SIG-M5 treated with dmso at 0.1 percent for 504 hours (cell line): ENCODE results near the gene AFAP1L2.

Experiments
- DNase-seq: peaks from one replicate; lab custom pipeline; 2025; ENCODE audit not compliant: unreplicated experiment; lab: John Stamatoyannopoulos, UW

Gene AFAP1L2

GRCh38 chr10:114412907-114413797, 8.8 kb upstream of the AFAP1L2 start:
- DNase-seq, result no peak

GRCh38 chr10:114408968-114409444, 4.7 kb upstream of the AFAP1L2 start:
- no peak for DNase-seq

DNA sequence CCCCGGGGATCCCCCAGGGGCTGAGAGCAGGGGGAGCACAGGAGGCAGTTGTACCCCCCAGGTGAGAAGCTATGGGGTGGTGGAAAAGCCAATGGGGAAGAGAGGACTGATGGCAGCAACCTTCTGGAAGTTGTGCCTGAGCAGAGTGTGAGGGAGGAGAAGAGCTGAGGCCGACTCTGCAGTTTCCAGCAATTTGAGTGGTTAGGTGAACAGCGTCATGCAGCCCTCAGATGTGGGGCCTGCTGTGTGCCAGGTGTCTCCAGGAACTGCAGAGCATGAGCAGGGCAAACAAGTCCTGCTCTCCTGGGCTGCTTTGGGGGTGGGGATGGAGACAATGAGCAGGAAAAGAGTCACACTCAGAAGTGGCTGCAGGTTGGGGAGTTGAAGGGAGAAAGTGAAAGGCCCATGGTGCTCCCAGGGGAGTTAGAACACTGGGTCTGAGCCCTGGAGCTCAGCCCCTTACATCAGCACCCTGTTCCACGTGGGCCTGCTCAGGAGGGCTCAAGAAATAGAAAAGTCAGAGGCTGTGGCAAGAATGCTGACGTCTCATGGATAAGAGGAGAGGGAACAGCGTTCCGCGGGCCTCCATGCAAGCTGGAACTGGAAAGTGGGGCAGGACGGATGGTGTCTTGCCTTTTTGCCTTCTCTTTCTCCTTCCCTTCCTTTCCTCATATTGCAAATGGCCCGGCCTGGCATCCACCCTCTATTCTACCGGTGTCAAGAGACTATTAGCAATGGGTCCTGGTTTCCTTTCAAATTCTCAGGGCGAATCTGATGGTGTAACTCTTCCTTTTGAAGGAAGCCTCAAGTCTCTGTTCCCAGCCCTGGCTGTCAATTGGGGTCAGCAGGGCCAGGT, 4.0 kb upstream of the AFAP1L2 start:
- no peak for DNase-seq

DNA sequence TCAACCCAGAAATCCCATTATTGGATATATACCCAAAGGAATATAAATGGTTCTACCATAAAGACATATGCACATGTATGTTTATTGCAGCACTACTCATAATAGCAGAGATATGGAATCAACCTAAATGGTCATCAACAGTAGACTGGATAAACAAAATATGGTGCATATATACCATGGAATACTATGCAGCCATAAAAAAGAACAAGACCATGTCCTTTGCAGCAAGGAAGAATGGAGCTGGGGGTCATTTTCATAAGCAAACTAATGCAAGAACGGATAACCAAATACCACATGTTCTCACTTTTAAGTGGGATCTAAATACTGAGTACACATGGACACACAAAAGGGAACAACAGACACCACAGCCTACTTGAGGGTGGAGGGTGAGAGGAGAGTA, 2.2 kb upstream of the AFAP1L2 start:
- DNase-seq, result no peak

DNA sequence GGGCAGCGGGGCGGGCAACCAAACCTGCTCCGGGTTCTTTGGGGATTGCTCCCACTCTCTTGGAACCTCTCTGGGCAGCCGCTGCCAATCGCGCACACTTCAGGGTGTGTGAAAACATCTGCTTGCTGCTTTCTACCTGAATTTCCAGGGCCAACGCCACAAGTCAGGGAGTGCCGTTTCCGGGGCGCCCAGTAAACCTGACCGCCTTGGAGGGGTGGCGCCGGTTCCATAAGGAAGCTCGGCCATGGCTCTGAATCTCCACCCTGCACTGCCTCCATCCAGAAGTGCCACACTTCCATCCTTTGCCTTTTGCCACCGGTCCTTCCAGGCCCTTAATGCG, 679 bp upstream of the AFAP1L2 start:
- no peak for DNase-seq

DNA sequence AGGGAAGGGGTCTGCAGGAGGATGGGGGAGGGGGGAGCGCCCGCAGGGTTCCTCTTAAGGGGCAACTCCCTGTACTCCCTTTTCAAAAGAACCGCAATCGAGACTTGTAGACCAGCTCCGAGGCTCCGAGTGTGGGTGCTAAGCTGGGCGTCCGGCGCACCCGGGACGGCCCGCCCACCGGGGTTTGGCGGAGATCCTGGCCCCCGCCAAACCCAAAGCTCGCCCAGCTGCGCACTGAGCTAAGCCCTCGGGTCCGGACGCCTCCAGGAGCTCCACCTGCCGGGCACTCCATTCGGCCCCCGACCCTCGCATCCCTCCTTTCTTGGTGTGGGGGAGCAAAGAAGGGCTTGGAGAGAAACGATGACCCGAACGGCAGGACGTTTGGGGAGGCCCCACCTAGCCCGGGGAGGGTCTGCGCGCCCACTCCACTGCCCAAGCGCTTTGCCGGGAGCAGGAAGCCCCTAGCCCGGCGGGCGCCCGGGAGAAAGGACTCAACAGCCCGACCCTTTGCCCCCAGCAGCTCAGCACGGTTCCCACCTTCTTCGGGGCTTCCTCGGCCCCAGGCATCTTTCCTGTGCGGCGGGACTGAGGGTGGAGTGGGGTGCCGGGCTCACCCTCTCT, 651 bp downstream of the AFAP1L2 start:
- DNase-seq, result no peak

GRCh38 chr10:114402871-114403540, 1.3 kb downstream of the AFAP1L2 start:
- no peak for DNase-seq

DNA sequence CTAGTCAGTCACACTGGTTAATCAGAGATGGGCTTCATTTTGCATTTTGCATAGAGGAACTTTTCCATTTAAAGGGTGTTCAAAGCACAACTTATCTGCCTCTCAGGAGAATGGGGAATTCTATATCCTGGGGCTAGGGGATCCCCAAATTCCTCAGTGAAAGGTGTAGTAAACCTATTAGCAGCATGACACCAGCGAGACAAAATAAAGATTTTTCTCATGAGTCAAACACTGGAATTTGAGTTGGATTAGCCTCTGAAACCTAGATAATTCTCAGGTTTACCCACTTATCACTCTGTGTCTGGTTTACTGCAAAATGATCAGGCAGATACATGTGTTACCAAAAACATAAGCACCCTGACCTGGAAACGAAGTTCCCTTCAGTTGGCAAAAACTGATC, 2.1 kb downstream of the AFAP1L2 start:
- no peak for DNase-seq

- DNase-seq, result no peak
Observed at GRCh38 chr10:114401195-114401791, 3.0 kb downstream of the AFAP1L2 start.

- DNase-seq, result no peak
Observed at GRCh38 chr10:114400091-114400490, 4.2 kb downstream of the AFAP1L2 start.

DNA sequence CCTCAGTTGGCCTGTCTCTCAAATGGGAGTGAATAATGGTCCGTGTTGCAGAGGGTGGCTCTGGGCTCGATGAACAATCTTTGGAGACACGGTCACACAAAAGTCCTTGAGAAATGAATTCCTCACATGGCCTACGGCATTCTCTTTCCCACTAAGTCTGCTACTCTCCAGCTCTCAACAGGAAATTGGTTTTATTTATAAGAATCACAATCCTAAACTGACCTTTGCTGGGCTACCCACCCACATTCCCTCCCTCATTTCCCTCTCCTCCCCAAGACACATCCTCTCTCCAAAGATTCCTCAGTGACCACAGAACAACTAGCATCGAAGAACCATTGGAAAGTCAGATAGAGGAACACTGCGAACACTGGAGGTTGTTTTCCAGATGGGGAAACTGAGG, 4.7 kb downstream of the AFAP1L2 start:
- no peak for DNase-seq

DNA sequence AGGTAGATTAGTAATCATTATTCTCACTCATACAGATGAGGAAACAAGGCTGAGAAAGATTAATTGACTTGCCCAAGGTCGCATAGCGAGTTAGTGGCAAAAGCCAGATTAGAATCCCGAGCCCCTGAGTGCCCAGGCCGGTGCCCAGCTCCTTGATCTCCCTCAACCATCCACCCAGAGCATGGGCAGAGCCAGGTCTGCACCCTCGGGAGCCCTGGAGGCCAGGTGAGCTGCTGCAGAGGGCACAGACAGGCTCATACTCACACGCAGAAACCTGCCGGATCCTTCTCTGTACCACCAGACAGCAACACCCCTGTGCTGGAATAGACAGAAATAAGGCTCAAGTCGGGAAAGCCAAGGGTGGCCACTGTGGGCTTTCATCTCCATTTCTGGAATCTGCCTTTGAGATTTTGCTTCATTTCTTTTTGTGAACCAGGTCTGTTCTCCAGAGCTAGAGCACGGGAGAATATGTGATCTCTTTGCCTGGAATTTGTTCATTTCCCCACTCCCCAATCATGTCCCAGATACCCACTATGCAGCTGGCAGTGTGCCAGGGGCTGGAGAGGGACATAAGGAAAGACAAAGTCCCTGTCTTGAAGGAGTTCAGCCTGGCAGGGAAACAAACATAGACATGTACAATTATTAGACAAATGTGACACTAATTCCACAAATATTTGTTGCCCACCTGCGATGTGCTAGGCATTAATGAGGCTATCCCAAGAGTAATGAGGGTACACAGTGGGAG, 5.5 kb downstream of the AFAP1L2 start:
- no peak for DNase-seq

- DNase-seq, result no peak
Observed at GRCh38 chr10:114397651-114398145, 6.6 kb downstream of the AFAP1L2 start.

DNA sequence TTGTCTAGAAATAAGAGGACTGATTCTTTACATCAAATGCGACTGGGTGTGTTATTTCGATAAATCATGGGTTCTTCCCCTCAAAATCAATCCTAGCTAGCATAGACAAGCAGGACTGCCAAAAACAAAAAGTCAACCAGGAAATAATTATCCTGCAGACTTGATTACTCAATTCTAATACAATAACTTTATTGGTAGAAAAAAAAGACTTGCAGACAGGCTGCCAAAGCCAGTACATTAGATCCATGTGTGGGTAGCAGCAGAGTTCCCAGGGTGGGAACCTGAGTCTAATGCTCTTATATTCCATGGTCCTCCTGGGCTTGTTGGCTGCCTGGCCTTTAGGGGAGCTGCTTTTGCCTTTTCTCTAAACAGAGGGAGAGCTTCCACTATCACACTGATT, 7.8 kb downstream of the AFAP1L2 start:
- no peak for DNase-seq

- no peak for DNase-seq
Observed at GRCh38 chr10:114395366-114396022, 8.8 kb downstream of the AFAP1L2 start.

GRCh38 chr10:114394531-114394930, 9.8 kb downstream of the AFAP1L2 start:
- no peak for DNase-seq

DNA sequence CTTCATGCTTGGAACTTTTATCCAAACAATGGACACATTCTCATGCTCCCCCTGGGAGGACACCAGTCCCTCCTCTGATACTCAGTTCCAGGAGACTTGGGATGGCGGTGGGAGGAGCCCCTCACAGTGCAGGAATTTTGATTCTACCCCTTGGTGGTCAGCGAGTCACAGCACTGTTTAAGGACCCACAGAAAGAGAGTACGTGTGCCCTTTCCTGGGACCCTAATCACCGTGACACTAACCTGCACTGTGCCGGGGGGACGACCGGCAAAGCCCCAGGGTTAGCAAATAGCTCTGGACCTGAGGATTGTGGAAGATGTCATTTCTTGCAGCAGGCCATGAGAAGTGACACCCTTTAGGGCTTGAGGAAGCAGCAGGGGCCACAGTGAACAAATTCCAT, 10.4 kb downstream of the AFAP1L2 start:
- no peak for DNase-seq

GRCh38 chr10:114393482-114393881, 10.8 kb downstream of the AFAP1L2 start:
- DNase-seq, result no peak

DNA sequence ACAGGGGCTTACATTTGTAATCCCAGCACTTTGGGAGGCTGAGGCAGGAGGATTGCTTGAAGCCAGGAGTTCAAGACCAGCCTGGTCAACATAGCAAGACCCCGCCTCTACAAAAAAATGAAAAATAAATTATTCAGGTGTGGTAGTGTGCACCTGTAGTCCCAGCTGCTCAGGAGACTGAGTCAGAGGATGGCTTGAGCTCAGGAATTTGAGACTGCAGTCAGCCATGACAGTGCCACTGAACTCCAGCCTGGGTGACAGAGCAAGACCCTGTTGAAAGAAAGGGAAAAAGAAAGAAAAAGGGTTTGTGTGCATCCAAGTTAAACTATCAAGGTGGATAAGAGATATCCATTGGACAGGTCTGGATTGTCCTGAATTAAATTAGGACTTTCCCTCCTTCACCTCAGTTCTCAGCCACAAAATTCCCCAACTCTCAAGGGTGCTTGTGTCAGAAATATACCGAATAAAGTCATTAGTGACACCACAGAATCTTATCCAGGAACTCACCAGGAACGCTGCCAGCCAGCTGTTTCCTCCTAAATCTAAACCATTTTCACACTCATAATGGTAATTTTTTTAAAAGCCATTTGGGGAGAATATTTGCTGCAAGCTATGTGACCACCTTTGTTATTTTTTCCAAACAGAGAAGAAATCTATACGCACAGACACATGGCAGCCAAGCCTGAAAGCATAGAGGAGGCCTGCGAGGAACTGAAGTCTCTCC, 12.0 kb downstream of the AFAP1L2 start:
- no peak for DNase-seq
